HEK293 (cell line): ENCODE measurements around the gene PAIP2.

Experiments
- CTCF ChIA-PET: fragments of 350-600 bp; formaldehyde crosslinking; extraction: SDS; loops from one replicate; lab custom pipeline; 2021; ENCODE audit warnings: antibody characterized with exemption; lab: Yijun Ruan, JAX
- POLR2A ChIA-PET: fragments of 300-600 bp; formaldehyde crosslinking; extraction: SDS; loops from one replicate; lab custom pipeline; 2020; ENCODE audit warnings: antibody characterized with exemption, inconsistent platforms; lab: Yijun Ruan, JAX
- H3K27ac ChIP-seq: fragments of 200-500 bp; sonication (Bioruptor generic); 2 replicates; pipeline ENCODE4 v1.5.1; 2014; ENCODE audit warnings: low read depth, low read length, control low read depth, inconsistent platforms; ENCODE audit errors: extremely low read depth
- H3K36me3 ChIP-seq, 2 experiments: fragments of 200-500 bp in 1 of 2; sonication (Bioruptor generic) in 1 of 2; 1 replicate in 1 of 2; 2 replicates in 1 of 2; pipeline ENCODE4 v1.5.1; 2014 to 2017; ENCODE audit warnings: inconsistent platforms in 2 of 2, low read length in 2 of 2; ENCODE audit not compliant: control insufficient read depth in 2 of 2, insufficient read depth in 1 of 2
- H3K4me1 ChIP-seq: fragments of 200-500 bp; sonication (Bioruptor generic); 2 replicates; pipeline ENCODE4 v1.5.1; 2014; ENCODE audit warnings: mild to moderate bottlenecking, low read length, inconsistent platforms; ENCODE audit not compliant: control insufficient read depth, insufficient read depth
- H3K4me3 ChIP-seq: 2 replicates; pipeline ENCODE4 v1.5.1; 2011; ENCODE audit warnings: low read depth, mild to moderate bottlenecking, control low read depth, low read length, moderate library complexity
- H3K9me3 ChIP-seq: fragments of 200-500 bp; sonication (Bioruptor generic); 2 replicates; pipeline ENCODE4 v1.5.1; 2014; ENCODE audit warnings: low read depth, low read length, inconsistent platforms; ENCODE audit not compliant: control insufficient read depth, insufficient read depth
- SCRT2 ChIP-seq: fragments of 450-650 bp; formaldehyde crosslinking; IDR thresholded peaks from 2 replicates; pipeline ENCODE4 v1.5.1; 2016; ENCODE audit warnings: missing biosample characterization, missing genetic modification characterization
- ZFP69B ChIP-seq: fragments of 450-650 bp; formaldehyde crosslinking; IDR thresholded peaks from 2 replicates; pipeline ENCODE4 v1.5.1; 2016; ENCODE audit warnings: missing biosample characterization, missing genetic modification characterization
- ZIC2 ChIP-seq: fragments of 450-650 bp; formaldehyde crosslinking; IDR thresholded peaks from 2 replicates; pipeline ENCODE4 v1.5.1; 2016; ENCODE audit warnings: missing biosample characterization, missing genetic modification characterization
- ZNF221 ChIP-seq: fragments of 450-650 bp; formaldehyde crosslinking; IDR thresholded peaks from 2 replicates; pipeline ENCODE4 v1.5.1; 2017; ENCODE audit warnings: missing biosample characterization, missing genetic modification characterization, borderline replicate concordance
- ZNF561 ChIP-seq: fragments of 450-650 bp; IDR thresholded peaks from 2 replicates; pipeline ENCODE4 v1.5.1; 2018; ENCODE audit warnings: missing biosample characterization, missing genetic modification characterization, borderline replicate concordance
- TF ChIP-seq, protein P1 (sequence below): fragments of 450-650 bp; formaldehyde crosslinking; IDR thresholded peaks from 2 replicates; pipeline ENCODE4 v1.5.1; 2016; ENCODE audit warnings: missing biosample characterization, missing genetic modification characterization
- TF ChIP-seq, protein P2 (sequence below): fragments of 450-650 bp; formaldehyde crosslinking; IDR thresholded peaks from 2 replicates; pipeline ENCODE4 v1.5.1; 2017; ENCODE audit warnings: missing biosample characterization, missing genetic modification characterization
- TF ChIP-seq, protein P3 (sequence below): fragments of 450-650 bp; formaldehyde crosslinking; conservative IDR thresholded peaks from 2 replicates; pipeline ENCODE4 v1.5.1; 2016; ENCODE audit warnings: low read depth, missing biosample characterization, missing genetic modification characterization
- TF ChIP-seq, protein P4 (sequence below): fragments of 450-650 bp; formaldehyde crosslinking; IDR thresholded peaks from 2 replicates; pipeline ENCODE4 v1.5.1; 2016; ENCODE audit warnings: missing biosample characterization, missing genetic modification characterization
- TF ChIP-seq, protein P5 (sequence below): fragments of 450-650 bp; formaldehyde crosslinking; IDR thresholded peaks from 2 replicates; pipeline ENCODE4 v1.5.1; 2016; ENCODE audit warnings: missing biosample characterization, missing genetic modification characterization
- TF ChIP-seq, protein P6 (sequence below): fragments of 450-650 bp; formaldehyde crosslinking; IDR thresholded peaks from 2 replicates; pipeline ENCODE4 v1.5.1; 2016; ENCODE audit warnings: missing biosample characterization, missing genetic modification characterization

The PAIP2 gene

GRCh38 chr5:139383275-139383992, 41.8 kb downstream of the PAIP2 start, which contains the start of gene SLC23A1 (continued):
- TF ChIP-seq, protein P1, sequence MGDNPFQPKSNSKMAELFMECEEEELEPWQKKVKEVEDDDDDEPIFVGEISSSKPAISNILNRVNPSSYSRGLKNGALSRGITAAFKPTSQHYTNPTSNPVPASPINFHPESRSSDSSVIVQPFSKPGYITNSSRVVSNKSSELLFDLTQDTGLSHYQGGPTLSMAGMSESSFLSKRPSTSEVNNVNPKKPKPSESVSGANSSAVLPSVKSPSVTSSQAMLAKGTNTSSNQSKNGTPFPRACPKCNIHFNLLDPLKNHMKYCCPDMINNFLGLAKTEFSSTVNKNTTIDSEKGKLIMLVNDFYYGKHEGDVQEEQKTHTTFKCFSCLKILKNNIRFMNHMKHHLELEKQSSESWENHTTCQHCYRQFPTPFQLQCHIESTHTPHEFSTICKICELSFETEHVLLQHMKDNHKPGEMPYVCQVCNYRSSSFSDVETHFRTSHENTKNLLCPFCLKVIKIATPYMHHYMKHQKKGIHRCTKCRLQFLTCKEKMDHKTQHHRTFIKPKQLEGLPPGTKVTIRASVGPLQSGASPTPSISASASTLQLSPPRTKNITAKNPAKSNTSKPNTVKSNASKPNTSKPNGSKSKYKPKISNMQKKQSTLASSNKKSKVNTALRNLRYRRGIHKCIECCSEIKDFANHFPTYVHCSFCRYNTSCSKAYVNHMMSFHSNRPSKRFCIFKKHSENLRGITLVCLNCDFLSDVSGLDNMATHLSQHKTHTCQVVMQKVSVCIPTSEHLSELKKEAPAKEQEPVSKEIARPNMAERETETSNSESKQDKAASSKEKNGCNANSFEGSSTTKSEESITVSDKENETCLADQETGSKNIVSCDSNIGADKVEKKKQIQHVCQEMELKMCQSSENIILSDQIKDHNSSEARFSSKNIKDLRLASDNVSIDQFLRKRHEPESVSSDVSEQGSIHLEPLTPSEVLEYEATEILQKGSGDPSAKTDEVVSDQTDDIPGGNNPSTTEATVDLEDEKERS: no peak

DNA sequence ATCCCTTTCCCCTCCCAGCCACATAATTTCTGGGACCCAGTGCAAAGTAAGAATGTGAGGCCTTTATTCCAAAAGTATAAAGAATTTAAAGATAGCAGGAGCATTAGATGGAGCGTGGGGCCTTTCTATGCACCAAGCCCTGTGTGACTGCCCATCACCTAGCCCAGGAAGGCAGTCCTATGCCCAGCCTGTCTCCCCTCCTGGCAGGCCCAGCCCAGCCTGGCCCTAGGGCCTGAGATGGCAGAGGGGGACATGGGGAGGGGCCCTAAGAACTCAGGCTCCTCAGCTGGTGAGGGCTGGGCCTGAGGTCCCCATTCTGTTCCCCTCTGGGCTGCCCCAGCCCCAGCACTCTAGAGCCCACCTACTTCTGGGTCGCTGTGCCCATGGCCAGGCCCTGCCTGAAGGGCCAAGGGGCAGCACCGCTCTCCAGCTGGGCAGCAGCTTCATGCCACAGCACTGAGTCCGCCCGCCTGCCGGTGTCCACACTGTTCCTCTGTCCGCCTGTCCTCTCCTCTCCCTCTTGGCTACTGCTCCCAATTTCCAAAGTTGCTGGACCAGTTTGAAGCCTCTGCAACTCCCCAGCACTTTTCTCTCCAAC, 42.4 kb downstream of the PAIP2 start:
- POLR2A ChIA-PET: no interaction called here

More for the DNA sequence above, 42.4 kb downstream of the PAIP2 start:
- H3K4me3 ChIP-seq: no peak overlapping the region
- H3K27ac ChIP-seq: no peak overlapping the region
- CTCF ChIA-PET: interaction anchor here (0.5 kb wide), 1 partner anchor 79 kb away, joined by 3 read pairs; no protein-coding TSS in a partner anchor
- H3K36me3 ChIP-seq: no peaks in the 10 kb centered on the region
- H3K4me1 ChIP-seq: no peaks in the 10 kb centered on the region
- TF ChIP-seq, protein P2, sequence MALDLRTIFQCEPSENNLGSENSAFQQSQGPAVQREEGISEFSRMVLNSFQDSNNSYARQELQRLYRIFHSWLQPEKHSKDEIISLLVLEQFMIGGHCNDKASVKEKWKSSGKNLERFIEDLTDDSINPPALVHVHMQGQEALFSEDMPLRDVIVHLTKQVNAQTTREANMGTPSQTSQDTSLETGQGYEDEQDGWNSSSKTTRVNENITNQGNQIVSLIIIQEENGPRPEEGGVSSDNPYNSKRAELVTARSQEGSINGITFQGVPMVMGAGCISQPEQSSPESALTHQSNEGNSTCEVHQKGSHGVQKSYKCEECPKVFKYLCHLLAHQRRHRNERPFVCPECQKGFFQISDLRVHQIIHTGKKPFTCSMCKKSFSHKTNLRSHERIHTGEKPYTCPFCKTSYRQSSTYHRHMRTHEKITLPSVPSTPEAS (tag by site-specific recombination): no peak
- TF ChIP-seq ZIC2 (tag by site-specific recombination): no peak
- TF ChIP-seq, protein P3, sequence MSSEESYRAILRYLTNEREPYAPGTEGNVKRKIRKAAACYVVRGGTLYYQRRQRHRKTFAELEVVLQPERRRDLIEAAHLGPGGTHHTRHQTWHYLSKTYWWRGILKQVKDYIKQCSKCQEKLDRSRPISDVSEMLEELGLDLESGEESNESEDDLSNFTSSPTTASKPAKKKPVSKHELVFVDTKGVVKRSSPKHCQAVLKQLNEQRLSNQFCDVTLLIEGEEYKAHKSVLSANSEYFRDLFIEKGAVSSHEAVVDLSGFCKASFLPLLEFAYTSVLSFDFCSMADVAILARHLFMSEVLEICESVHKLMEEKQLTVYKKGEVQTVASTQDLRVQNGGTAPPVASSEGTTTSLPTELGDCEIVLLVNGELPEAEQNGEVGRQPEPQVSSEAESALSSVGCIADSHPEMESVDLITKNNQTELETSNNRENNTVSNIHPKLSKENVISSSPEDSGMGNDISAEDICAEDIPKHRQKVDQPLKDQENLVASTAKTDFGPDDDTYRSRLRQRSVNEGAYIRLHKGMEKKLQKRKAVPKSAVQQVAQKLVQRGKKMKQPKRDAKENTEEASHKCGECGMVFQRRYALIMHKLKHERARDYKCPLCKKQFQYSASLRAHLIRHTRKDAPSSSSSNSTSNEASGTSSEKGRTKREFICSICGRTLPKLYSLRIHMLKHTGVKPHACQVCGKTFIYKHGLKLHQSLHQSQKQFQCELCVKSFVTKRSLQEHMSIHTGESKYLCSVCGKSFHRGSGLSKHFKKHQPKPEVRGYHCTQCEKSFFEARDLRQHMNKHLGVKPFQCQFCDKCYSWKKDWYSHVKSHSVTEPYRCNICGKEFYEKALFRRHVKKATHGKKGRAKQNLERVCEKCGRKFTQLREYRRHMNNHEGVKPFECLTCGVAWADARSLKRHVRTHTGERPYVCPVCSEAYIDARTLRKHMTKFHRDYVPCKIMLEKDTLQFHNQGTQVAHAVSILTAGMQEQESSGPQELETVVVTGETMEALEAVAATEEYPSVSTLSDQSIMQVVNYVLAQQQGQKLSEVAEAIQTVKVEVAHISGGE (tag by site-specific recombination): no peak
- TF ChIP-seq ZFP69B (tag by site-specific recombination): no peak
- no peak for TF ChIP-seq ZNF221
- no peak for TF ChIP-seq ZNF561 (tag by site-specific recombination)
- TF ChIP-seq, protein P4, sequence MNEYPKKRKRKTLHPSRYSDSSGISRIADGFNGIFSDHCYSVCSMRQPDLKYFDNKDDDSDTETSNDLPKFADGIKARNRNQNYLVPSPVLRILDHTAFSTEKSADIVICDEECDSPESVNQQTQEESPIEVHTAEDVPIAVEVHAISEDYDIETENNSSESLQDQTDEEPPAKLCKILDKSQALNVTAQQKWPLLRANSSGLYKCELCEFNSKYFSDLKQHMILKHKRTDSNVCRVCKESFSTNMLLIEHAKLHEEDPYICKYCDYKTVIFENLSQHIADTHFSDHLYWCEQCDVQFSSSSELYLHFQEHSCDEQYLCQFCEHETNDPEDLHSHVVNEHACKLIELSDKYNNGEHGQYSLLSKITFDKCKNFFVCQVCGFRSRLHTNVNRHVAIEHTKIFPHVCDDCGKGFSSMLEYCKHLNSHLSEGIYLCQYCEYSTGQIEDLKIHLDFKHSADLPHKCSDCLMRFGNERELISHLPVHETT: no peak
- no peak for TF ChIP-seq SCRT2 (tag by site-specific recombination)
- TF ChIP-seq, protein P5, sequence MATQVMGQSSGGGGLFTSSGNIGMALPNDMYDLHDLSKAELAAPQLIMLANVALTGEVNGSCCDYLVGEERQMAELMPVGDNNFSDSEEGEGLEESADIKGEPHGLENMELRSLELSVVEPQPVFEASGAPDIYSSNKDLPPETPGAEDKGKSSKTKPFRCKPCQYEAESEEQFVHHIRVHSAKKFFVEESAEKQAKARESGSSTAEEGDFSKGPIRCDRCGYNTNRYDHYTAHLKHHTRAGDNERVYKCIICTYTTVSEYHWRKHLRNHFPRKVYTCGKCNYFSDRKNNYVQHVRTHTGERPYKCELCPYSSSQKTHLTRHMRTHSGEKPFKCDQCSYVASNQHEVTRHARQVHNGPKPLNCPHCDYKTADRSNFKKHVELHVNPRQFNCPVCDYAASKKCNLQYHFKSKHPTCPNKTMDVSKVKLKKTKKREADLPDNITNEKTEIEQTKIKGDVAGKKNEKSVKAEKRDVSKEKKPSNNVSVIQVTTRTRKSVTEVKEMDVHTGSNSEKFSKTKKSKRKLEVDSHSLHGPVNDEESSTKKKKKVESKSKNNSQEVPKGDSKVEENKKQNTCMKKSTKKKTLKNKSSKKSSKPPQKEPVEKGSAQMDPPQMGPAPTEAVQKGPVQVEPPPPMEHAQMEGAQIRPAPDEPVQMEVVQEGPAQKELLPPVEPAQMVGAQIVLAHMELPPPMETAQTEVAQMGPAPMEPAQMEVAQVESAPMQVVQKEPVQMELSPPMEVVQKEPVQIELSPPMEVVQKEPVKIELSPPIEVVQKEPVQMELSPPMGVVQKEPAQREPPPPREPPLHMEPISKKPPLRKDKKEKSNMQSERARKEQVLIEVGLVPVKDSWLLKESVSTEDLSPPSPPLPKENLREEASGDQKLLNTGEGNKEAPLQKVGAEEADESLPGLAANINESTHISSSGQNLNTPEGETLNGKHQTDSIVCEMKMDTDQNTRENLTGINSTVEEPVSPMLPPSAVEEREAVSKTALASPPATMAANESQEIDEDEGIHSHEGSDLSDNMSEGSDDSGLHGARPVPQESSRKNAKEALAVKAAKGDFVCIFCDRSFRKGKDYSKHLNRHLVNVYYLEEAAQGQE (tag by site-specific recombination): no peak
- TF ChIP-seq, protein P6, sequence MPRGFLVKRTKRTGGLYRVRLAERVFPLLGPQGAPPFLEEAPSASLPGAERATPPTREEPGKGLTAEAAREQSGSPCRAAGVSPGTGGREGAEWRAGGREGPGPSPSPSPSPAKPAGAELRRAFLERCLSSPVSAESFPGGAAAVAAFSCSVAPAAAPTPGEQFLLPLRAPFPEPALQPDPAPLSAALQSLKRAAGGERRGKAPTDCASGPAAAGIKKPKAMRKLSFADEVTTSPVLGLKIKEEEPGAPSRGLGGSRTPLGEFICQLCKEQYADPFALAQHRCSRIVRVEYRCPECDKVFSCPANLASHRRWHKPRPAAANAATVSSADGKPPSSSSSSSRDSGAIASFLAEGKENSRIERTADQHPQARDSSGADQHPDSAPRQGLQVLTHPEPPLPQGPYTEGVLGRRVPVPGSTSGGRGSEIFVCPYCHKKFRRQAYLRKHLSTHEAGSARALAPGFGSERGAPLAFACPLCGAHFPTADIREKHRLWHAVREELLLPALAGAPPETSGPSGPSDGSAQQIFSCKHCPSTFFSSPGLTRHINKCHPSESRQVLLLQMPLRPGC (tag by site-specific recombination): no peak
- no peaks in the 10 kb centered on the region for H3K9me3 ChIP-seq
